Measurements from ENCODE around the gene ZBTB43.

ZBTB43 gene

GRCh38 chr9:126832440-126832839 is 27.6 kb downstream of the ZBTB43 start:
- no peak for DNase-seq

- DNase-seq, result no peak
Measured at GRCh38 chr9:126833020-126833419, 28.2 kb downstream of the ZBTB43 start.

DNA sequence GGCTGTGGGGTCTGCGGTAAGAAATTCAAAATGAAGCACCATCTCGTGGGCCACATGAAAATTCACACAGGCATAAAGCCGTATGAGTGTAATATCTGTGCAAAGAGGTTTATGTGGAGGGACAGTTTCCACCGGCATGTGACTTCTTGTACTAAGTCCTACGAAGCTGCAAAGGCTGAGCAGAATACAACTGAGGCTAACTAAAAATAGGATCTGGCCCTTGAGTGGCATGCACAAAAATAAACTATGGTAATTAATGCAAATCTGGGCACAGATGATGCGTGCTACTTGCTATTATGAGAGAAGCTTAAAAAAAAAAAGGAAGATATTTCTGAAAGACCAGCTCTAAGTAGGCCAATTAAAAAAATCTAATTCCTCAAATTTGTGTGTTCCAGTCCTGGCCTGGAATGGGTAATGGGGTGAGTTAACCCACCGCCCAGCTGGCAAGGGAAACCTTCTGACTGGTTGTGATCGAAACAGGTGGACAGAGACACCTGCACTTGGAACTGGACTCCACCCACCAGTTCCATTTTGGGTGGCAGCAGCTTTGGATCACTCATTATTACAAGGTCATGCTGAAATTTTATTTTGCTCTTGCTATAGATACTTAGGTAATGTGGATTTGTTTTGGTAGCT is 29.0 kb downstream of the ZBTB43 start:
- no peak for DNase-seq

DNA sequence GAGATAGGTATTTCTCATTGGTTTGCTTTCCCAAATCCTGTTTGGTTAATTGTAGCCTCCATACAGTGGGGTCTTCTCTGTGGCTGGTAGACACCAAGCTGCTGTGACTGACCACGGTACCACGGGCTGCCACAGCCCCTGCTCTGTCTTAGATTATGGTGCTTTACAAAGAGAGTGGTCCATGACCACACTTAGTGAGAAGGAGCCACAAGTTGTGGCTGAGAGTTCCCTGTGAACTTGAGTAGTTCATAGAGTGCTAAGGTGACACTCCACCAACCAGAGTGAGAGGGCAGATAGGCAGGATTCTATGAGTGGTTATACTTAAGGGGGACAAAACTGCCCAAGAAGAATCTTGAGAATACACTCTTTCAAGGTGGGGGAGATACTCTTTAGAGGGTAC is 29.8 kb downstream of the ZBTB43 start:
- no peak for DNase-seq

DNA sequence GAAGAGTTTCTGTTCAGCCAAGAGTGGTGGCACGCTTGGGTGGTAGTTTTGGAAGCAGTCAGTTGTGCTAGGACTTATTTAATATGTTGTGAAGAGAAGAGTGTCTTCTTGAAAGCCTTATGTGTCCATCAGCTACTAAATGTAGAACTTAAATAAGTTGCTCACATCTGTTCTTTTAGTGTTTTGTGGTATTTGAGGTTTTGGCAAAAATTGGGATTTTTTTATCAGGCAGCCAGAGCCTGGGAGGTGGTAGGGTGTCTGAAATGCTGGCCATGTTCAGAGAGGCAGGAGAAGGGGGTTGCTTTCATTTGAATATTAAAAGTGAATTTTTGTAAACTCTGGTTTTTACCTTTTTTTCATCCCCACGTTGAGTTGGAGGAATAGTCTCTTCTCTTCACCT is 31.4 kb downstream of the ZBTB43 start:
- DNase-seq, result no peak

DNA sequence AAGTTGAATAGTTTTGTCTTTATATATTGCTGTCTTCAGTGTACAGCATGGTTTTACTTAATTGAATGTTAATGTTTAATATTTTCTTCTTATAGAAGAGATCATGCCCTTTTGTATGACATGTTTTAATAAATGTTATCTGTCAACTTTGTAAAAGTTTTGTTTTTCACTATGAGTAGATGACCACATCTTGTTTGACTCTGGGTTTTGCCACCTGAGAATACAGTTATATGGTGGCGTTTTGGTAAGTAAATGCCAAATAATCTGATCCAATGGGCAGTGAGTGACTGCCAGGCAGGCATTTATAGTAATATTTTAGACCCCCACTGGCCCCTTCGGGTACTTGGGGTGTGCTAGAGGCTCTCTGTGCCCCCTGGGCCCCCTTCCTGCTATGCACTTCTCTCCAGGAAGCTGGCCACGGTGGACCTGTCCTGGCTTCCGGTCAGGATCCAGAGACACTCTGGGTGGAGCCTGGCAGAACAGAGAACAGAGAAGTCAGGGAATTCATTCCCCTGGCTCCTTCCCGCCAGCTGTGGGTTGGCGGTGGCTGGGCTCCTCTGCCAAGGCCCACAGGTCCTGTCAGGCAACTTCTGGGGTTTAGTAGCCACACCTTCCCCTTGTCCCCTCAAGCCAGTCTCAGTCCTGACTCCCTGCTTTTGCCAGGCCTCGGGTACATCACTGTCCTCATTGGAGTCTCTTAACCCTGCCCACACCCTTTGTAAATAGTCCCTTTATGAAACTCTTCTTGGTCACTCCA is 33.4 kb downstream of the ZBTB43 start:
- no peak for DNase-seq

DNA sequence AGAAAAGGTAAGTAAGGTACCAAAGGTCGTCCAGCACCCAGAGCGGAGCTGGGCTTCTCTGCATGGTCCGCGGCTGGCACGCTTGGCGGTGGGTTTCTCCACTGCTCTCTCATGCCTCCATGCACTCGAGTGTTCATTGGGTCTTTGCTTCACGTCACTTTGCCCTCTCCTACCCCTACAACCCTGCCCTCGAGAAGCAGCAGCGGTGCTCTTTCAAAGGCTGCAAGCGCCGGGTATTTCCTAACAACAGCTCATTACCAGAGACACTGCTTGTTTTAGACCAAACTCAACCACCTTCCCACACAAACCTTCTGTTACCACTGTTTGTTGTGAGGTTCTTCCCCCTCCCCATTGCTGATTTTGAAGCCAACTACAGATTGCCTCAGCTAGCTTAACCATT is 34.1 kb downstream of the ZBTB43 start:
- DNase-seq, result no peak

DNA sequence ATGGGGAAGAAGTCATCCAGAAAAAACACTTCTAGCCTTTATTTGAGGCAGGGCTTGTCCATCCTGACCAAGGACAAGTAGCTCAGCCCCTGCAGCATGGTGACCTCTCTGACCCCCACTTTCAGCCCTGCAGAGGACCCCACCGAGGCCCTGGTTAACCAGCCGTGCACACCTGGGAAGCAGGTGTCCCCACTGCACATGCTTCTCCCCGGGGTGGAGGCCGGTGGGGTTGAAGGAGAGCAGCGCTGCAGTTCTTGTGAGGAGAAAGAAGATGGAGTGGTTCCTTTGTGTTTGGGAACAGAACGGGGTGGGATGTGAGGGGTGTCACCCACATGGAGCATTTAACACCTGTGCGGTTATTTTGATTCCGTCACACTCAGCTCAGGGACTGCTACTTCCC is 34.5 kb downstream of the ZBTB43 start:
- no peak for DNase-seq

DNA sequence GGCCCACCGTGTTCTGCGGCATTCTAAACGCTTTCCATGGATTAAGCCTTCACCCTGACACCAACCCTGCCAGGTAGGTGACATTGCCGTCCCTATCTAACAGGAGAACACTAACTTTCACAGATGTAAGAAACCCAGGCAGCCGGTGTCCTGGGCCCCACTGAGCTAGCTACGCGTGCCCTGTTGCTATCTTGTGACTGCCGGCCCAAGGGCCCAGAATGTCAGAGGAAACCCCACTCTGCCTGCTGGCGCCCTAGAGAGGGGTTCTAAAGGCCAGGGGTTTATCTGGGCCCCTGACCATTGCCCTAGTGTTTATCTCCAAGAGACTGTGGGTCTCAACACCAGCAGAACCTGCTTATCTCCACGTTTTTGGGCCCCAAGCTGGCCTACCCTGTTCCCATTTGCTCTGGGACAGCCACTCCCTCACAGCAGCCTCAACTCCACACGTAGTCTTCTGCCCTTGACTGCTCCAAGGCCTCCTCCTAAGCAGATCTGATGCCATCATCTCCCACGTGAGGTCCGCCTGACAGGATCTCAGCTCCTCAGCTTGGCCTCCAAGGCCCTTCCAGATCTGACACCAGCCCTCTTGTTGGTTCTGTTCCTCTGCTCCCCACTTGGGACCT is 37.5 kb downstream of the ZBTB43 start:
- DNase-seq, result no peak

DNA sequence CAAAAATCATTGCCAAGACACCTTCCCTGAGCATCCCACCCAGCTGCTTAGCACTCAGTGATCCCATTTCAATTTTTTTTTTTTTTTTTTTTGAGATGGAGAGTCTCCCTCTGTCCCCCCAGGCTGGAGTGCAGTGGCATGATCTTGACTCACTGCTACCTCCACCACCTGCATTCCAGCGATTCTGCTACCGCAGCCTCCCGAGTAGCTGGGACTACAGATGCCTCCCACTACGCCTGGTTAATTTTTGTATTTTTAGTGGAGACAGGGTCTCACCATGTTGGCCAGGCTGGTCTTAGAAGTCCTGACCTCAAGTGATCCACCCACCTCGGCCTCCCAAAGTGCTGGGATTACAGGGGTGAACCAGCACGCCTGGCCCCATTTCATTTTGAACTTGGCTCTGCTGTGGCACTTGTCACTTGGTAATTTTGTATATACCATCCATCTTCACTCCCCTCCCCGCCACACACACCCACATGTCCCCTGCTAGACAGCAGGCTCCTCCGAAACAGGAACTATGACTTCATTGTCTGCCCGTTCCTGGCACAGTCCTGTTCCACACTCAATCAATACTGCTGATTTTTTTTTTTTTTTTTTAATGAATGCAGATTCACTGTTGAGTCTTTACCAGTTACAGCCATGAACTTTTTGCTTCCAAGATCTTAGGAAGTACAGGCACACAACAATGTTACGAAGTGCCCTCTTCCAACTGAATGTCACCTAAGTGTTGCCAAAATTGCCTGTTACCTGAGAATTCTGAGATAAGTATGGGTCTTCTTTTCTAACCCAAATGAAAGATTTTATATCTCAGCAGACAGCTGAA is 38.3 kb downstream of the ZBTB43 start:
- DNase-seq, result no peak

- no peak for DNase-seq
Measured at GRCh38 chr9:126844085-126844484, 39.2 kb downstream of the ZBTB43 start.

- DNase-seq, result no peak
Measured at GRCh38 chr9:126847051-126847450, 42.2 kb downstream of the ZBTB43 start.

DNA sequence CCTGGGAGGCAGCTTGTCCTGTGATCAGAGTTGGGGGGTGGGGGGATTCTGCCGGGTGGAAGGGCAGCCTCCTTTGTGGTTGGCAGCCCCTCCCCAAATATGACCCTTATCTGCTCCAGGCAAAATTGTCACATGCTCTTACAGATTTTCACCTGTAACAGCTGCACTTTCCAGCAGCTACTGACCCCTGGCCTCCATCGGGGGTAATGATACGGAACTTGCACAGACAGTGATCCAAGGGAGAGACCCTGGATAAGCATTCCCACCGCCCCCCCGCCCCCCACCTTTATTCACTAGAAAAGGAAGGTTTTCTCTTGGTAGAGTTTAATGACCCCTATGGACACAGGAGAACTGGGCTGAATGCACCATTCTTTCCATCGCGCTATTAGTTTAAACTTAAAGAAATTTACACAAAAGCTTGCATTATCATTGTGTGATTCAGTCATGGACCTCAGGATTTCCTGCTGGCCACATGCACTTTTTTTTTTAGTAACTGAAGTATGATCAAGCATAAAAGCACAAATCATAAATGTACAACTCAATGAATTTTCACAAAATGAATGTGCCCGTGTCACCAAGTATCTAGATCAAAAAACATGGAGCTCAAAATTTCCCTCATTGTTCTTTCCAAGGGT is 44.9 kb downstream of the ZBTB43 start:
- no peak for DNase-seq

- DNase-seq, result no peak
Measured at GRCh38 chr9:126851286-126851880, 46.5 kb downstream of the ZBTB43 start.

DNA sequence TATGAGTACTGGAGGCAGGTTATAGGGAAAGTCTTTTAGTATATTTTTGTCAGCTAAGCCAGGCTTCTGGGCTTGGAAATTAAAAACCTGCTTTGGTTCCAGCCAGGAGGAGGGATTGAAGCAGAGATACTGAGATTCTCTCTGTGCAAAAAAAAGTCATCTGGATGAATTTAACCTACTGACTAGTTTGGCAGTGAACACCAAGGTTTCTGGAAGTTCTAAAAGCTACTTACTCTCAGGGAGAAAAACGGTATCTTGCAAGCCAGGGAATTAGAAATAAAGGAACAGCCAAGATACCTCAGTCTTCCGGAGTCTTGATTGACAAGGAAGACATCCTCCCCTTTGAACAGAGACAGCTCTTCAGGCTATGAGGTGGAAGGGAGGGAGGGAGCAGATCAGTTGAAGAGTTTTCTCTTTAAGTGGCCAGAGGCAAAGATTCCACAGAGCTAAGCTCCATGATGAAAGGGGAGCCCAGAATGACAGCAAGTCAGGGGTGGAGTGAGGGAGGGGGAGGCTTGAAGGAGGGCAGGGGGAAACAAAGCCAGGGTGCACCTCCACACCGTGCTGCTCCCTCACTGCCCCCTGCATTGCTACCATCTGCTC is 47.3 kb downstream of the ZBTB43 start:
- DNase-seq, result no peak

DNA sequence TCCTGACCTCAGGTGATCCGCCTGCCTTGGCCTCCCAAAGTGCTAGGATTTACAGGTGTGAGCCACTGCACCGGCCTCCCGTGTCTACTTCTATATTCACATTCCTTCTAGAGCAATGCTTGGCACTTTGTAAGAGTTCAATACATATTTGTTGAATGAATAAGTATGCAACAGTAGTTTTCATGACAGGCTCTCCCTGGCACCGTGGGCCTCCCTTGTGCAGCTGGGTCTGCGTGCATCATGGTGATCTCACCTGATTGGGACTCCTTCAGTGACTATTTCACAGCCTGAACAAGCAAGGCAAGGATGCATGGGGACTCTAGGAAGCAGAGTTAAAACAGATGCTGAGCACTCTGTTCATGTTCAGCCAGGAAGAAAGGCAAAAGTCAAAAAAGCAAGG is 48.8 kb downstream of the ZBTB43 start:
- DNase-seq, result no peak

- no peak for DNase-seq
Measured at GRCh38 chr9:126854734-126855133, 49.9 kb downstream of the ZBTB43 start.

DNA sequence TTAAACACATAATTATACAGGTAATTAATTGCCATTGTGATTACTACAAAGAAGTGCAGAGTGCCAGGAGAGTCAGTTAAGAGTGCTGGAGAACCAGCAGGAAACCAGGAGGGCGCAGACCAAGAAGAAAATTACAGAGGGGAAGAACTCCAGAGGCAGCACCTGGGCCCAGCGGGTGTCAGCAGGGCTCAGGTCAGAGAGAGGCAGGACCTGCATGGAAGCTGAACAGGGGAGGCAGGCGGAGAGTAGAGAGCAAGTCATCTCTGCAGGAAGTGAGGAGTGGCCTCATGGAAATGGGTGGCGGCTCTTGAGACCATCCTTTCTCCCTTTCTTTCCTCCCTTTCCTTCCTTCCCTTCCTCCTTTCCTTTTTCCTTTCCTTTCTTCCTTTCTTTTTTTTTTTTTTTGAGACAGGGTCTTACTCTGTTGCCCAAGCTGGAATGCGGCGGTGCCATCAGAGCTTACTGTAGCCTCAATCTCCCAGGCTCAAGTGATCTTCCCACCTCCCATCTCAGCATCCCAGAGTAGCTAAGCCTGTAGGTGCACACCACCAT is 51.6 kb downstream of the ZBTB43 start:
- DNase-seq, result no peak

- DNase-seq, result no peak
Measured at GRCh38 chr9:126857261-126857960, 52.6 kb downstream of the ZBTB43 start.

DNA sequence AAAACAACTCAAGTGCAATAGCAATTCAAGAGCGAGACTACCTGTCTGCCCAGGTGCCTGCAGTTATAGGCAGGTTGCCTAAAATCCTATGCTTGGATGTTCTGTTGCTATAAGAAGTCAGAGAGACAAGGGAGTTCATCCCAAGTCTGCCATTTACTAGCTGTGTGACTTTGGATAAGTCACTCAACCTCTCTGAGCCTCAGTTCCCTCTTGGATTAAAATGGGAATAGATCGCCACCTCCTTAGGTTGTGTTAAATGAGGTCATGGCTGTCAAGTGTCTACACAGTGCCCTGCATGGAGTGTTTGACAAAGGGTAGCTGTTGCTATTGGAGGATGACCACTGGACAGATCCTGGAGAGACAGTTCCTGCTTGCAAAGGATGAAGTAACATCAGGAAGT is 54.3 kb downstream of the ZBTB43 start:
- no peak for DNase-seq

All from cortex of kidney (tissue), 1 donor.